Endothelial cell (in vitro differentiated cells): ENCODE results near the gene MAP7D2. TPM values are rescaled to one million over a fixed set of nuclear protein-coding genes. Genes with fewer than 3 reads are reported as not detected.

Experiments
- DNase-seq: peaks from one replicate; pipeline ENCODE4 v3.0.0; 2021; ENCODE audit warnings: low spot score
- H3K27ac Mint-ChIP-seq: one replicate; pipeline ENCODE4 v1.8.0; 2021; ENCODE audit warnings: mixed read lengths, inconsistent platforms; ENCODE audit not compliant: unreplicated experiment
- H3K27me3 Mint-ChIP-seq: one replicate; pipeline ENCODE4 v1.8.0; 2021; ENCODE audit warnings: mild to moderate bottlenecking, moderate library complexity, mixed read lengths, inconsistent platforms; ENCODE audit not compliant: unreplicated experiment
- H3K36me3 Mint-ChIP-seq: one replicate; pipeline ENCODE4 v1.8.0; 2021; ENCODE audit warnings: mild to moderate bottlenecking, low read depth, mixed read lengths, inconsistent platforms; ENCODE audit not compliant: unreplicated experiment
- H3K4me1 Mint-ChIP-seq: one replicate; pipeline ENCODE4 v1.8.0; 2021; ENCODE audit warnings: mild to moderate bottlenecking, mixed read lengths, inconsistent platforms; ENCODE audit not compliant: unreplicated experiment
- H3K4me3 Mint-ChIP-seq: one replicate; pipeline ENCODE4 v1.8.0; 2021; ENCODE audit warnings: mild to moderate bottlenecking, mixed read lengths, inconsistent platforms; ENCODE audit not compliant: unreplicated experiment
- H3K9me3 Mint-ChIP-seq: one replicate; pipeline ENCODE4 v1.8.0; 2021; ENCODE audit warnings: mixed read lengths, inconsistent platforms; ENCODE audit not compliant: unreplicated experiment
- total RNA-seq: library from RNA; stranded (reverse); fragmentation: NEBNext Ultra II Directional; extraction: Animal tissue kit (Norgen Biotek cat#: 25700); gene quantifications from one replicate; pipeline ENCODE4 v1.2.1, GENCODE V29; 2021; ENCODE audit not compliant: unreplicated experiment
- TF ChIP-seq, protein P1 (sequence below): fragments of 200-600 bp; sonication (generic); IDR thresholded peaks from one replicate; pipeline ENCODE4 v1.5.0; 2021; ENCODE audit warnings: antibody characterized with exemption; ENCODE audit not compliant: unreplicated experiment

The MAP7D2 gene
- total RNA-seq, 1 donor from 2014 or later = 2.7 TPM

DNA sequence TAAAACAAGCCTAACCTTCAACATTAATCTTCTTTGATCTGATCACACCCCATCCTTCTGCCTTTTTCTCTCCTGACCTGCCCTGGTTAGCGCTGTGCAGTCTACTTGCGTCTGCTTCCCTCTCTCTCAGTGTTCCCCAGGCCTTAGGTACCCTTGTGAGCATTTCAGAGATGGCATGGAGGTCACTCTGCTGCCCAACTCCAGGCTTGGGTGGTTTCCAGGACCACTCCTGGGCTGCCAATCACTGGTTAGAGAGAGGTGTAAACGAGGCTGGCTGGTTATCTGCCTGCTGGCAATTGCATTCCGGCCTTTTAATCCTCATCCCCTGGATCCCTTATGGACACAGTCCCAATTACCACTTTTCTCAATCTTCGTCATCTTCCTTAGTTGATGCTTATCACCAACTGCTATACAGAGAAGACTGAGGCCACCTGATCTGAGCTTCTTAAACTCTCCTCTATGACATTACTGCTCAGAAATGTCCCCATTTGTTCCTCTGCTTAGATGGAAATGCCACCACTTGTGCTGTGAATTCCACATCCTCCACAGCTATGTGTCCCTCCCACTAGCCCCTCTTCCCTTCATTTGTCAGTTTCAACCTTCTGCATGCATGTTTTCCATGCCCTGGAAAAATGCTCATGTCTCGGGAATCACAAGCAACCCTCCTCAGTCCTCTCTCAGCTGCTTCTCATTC, 96.9 kb downstream of the MAP7D2 start:
- Mint-ChIP-seq H3K27ac (no peak overlapping the region), H3K4me1 (peaks cover 4% of the 10 kb centered on the region), H3K36me3 (peaks cover 30% of the 10 kb centered on the region), H3K9me3 (no peaks in the 10 kb centered on the region), H3K4me3 (peak overlapping the region; percentile 20), H3K27me3 (peaks cover 4% of the 10 kb centered on the region)
- DNase-seq = no peak
- TF ChIP-seq, protein P1, sequence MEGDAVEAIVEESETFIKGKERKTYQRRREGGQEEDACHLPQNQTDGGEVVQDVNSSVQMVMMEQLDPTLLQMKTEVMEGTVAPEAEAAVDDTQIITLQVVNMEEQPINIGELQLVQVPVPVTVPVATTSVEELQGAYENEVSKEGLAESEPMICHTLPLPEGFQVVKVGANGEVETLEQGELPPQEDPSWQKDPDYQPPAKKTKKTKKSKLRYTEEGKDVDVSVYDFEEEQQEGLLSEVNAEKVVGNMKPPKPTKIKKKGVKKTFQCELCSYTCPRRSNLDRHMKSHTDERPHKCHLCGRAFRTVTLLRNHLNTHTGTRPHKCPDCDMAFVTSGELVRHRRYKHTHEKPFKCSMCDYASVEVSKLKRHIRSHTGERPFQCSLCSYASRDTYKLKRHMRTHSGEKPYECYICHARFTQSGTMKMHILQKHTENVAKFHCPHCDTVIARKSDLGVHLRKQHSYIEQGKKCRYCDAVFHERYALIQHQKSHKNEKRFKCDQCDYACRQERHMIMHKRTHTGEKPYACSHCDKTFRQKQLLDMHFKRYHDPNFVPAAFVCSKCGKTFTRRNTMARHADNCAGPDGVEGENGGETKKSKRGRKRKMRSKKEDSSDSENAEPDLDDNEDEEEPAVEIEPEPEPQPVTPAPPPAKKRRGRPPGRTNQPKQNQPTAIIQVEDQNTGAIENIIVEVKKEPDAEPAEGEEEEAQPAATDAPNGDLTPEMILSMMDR = no peak

DNA sequence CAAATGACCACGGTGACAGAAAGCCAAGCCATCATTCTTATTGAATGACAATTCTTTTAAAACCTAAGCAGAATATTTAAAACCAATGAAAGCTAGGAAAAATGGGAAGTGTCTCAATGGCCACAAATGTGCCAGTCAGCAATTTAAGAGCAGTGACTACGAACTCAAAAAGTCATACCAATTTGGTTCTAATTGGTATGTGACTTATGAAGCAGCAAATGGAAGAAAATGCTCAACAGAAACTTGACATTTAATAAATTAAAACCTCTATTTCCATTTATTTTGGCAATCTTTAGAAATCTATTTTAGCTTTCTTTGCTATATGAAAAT, 100.1 kb downstream of the MAP7D2 start:
- Mint-ChIP-seq H3K36me3 (peaks cover 24% of the 10 kb centered on the region), H3K27me3 (peaks cover 1% of the 10 kb centered on the region)
- no peak for DNase-seq

DNA sequence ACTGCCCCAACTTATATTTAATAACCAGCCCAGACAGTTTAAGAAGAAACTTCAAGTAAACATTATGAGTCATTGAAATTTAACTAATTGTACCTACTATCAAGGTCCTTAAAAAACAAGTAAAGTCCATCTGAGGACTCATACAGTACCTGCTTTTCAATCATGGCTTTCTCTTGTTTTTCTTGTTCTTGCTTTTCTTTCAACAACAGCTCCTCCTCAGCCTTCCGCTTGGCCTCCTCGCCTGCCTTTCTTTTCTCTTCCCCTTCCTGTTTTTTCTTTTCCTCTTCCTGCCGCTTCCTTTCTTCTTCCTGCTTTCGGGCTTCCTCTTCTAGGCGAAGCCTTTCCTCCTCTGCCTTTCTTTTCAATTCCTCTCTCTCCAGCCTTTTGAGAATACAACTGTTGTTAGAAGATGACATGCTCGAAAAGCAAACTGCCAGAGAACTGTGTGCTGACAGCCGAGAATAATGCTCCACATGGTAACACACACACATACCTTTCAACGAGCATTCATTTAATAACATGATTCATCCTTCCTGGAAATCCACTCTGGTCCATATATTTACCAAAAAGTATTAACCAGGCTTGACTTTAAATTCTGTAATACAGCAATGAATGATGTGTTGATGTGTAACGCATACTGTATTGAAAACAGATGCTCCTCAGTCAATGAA, 100.6 kb downstream of the MAP7D2 start:
- DNase-seq = no peak
- TF ChIP-seq, protein P1 = no peak
- H3K9me3 Mint-ChIP-seq = no peaks in the 10 kb centered on the region
- H3K36me3 Mint-ChIP-seq = peaks cover 24% of the 10 kb centered on the region
- peaks cover 4% of the 10 kb centered on the region for H3K4me1 Mint-ChIP-seq
- H3K27ac Mint-ChIP-seq = peak overlapping the region; percentile 42
- H3K4me3 Mint-ChIP-seq = no peak overlapping the region
- H3K27me3 Mint-ChIP-seq = peaks cover 1% of the 10 kb centered on the region

More for the DNA sequence above, 100.1 kb downstream of the MAP7D2 start:
- TF ChIP-seq, protein P1 = no peak
- no peaks in the 10 kb centered on the region for H3K9me3 Mint-ChIP-seq
- H3K4me1 Mint-ChIP-seq = peaks cover 4% of the 10 kb centered on the region
- no peak overlapping the region for H3K27ac Mint-ChIP-seq
- no peak overlapping the region for H3K4me3 Mint-ChIP-seq

DNA sequence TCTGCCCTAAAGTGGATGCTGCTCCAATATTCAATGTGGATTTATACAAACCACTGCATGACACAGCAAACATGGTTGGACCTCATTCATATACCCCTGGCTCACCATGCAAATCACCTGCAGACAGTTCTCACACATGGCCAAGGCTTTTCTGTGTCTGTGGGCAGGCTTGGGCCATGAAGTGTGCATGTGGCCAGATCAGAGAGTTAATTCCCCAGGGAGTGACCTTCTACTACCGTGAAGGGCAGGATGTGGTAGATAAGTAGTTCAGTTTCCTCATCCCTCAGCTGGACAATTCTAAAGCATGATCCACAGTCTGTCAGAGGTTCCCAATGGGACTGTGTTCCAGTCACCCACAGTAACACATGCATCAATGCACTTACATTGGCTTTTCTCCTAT, 101.3 kb downstream of the MAP7D2 start:
- H3K9me3 Mint-ChIP-seq = no peaks in the 10 kb centered on the region

More for the DNA sequence above, 101.3 kb downstream of the MAP7D2 start:
- H3K36me3 Mint-ChIP-seq = peaks cover 23% of the 10 kb centered on the region
- H3K27me3 Mint-ChIP-seq = peaks cover 1% of the 10 kb centered on the region
- H3K27ac Mint-ChIP-seq = no peak overlapping the region
- peaks cover 4% of the 10 kb centered on the region for H3K4me1 Mint-ChIP-seq
- TF ChIP-seq, protein P1 = no peak
- DNase-seq = no peak
- H3K4me3 Mint-ChIP-seq = no peak overlapping the region
